Loucy (cell line): Measurements from ENCODE around the gene LSP1.

Source experiments
- H2AFZ ChIP-seq: fragments of 200-600 bp; sonication (generic); 2 replicates; pipeline ENCODE4 v1.6.0; 2016; ENCODE audit warnings: antibody characterized with exemption, mild to moderate bottlenecking, low read length, moderate library complexity
- H3F3A ChIP-seq: fragments of 200-600 bp; 2 replicates; pipeline ENCODE4 v1.6.0; 2016; ENCODE audit warnings: antibody characterized with exemption, low read depth, mild to moderate bottlenecking
- H3K27me3 ChIP-seq: fragments of 200-600 bp; sonication (generic); 2 replicates; pipeline ENCODE4 v1.6.1; 2014; ENCODE audit warnings: low read length, mild to moderate bottlenecking; ENCODE audit not compliant: insufficient read depth, poor library complexity, severe bottlenecking
- H3K36me3 ChIP-seq: fragments of 200-600 bp; sonication (generic); 2 replicates; pipeline ENCODE4 v1.6.1; 2016; ENCODE audit warnings: low read length; ENCODE audit not compliant: insufficient read depth
- H3K4me1 ChIP-seq: fragments of 200-600 bp; sonication (generic); 2 replicates; pipeline ENCODE4 v1.5.1; 2014; ENCODE audit warnings: low read length, mild to moderate bottlenecking; ENCODE audit not compliant: insufficient read depth, poor library complexity, severe bottlenecking
- H3K4me2 ChIP-seq: fragments of 200-600 bp; sonication (generic); 2 replicates; pipeline ENCODE4 v1.6.0; 2014; ENCODE audit warnings: antibody characterized with exemption, low read length, low read depth, mild to moderate bottlenecking; ENCODE audit not compliant: poor library complexity, severe bottlenecking
- H3K4me3 ChIP-seq: fragments of 200-600 bp; sonication (generic); 2 replicates; pipeline ENCODE4 v1.5.1; 2014; ENCODE audit warnings: low read length, mild to moderate bottlenecking, mixed read lengths; ENCODE audit not compliant: poor library complexity, severe bottlenecking
- H3K79me2 ChIP-seq: fragments of 200-600 bp; sonication (generic); 2 replicates; pipeline ENCODE4 v1.6.1; 2014; ENCODE audit warnings: low read length; ENCODE audit not compliant: insufficient read depth
- H3K9ac ChIP-seq: fragments of 200-600 bp; sonication (generic); 2 replicates; pipeline ENCODE4 v1.6.0; 2014; ENCODE audit warnings: mild to moderate bottlenecking, low read depth, low read length, moderate library complexity; ENCODE audit not compliant: poor library complexity, severe bottlenecking
- H3K9me2 ChIP-seq: fragments of 200-600 bp; sonication (generic); replicated peaks from 2 replicates; pipeline ENCODE4 v1.6.1; 2016; ENCODE audit warnings: low read depth, low read length, mixed read lengths
- H3K9me3 ChIP-seq: fragments of 200-600 bp; sonication (generic); 2 replicates; pipeline ENCODE4 v1.6.1; 2014; ENCODE audit warnings: mild to moderate bottlenecking, antibody characterized with exemption, low read length, low read depth; ENCODE audit not compliant: insufficient read depth
- H4K20me1 ChIP-seq: fragments of 200-600 bp; sonication (generic); 2 replicates; pipeline ENCODE4 v1.6.0; 2014; ENCODE audit warnings: antibody characterized with exemption, low read length, mild to moderate bottlenecking; ENCODE audit not compliant: insufficient read depth, poor library complexity, severe bottlenecking
- EZH2phosphoT487 ChIP-seq: fragments of 200-600 bp; IDR thresholded peaks from 2 replicates; pipeline ENCODE4 v1.6.1; 2018; ENCODE audit warnings: antibody characterized with exemption, mild to moderate bottlenecking, moderate library complexity, borderline replicate concordance
- TF ChIP-seq, protein P1 (sequence below): fragments of 200-600 bp; sonication (generic); conservative IDR thresholded peaks from 2 replicates; pipeline ENCODE4 v1.5.1; 2014; ENCODE audit warnings: mild to moderate bottlenecking, antibody characterized with exemption, low read length

LSP1 gene

DNA sequence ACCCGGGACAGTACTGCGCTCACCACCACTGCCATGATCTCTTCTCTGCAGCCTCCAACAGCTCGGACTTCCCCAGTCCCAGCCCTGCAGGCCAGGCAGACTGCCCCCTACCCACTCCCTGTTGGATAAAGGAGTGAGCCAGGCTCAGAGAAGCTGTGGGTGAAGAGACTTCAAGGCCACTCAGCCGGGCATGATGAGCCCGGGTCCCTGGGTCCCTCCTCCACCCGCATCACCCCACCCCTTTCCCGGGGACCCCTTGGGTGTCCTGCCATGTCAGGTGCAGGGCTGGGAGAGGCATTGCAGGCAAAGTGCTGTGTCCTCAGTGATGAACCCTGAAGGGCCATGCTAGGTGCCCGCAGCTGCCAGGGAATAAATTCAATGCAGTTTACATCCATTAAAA lies 14.5 kb downstream of the LSP1 start:
- TF ChIP-seq, protein P1, sequence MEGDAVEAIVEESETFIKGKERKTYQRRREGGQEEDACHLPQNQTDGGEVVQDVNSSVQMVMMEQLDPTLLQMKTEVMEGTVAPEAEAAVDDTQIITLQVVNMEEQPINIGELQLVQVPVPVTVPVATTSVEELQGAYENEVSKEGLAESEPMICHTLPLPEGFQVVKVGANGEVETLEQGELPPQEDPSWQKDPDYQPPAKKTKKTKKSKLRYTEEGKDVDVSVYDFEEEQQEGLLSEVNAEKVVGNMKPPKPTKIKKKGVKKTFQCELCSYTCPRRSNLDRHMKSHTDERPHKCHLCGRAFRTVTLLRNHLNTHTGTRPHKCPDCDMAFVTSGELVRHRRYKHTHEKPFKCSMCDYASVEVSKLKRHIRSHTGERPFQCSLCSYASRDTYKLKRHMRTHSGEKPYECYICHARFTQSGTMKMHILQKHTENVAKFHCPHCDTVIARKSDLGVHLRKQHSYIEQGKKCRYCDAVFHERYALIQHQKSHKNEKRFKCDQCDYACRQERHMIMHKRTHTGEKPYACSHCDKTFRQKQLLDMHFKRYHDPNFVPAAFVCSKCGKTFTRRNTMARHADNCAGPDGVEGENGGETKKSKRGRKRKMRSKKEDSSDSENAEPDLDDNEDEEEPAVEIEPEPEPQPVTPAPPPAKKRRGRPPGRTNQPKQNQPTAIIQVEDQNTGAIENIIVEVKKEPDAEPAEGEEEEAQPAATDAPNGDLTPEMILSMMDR, result no peak
- TF ChIP-seq EZH2phosphoT487, result no peak
- H3K79me2 ChIP-seq, result peaks cover 15% of the 10 kb centered on the region; the same call in 1 of the 2 replicates
- H4K20me1 ChIP-seq, result no peaks in the 10 kb centered on the region
- no peaks in the 10 kb centered on the region for H3F3A ChIP-seq
- no peaks in the 10 kb centered on the region for H3K9me2 ChIP-seq
- no peak overlapping the region for H3K9ac ChIP-seq
- H3K27me3 ChIP-seq, result no peaks in the 10 kb centered on the region
- no peaks in the 10 kb centered on the region for H3K4me1 ChIP-seq
- no peaks in the 10 kb centered on the region for H3K36me3 ChIP-seq
- H3K4me3 ChIP-seq, result no peak overlapping the region
- no peaks in the 10 kb centered on the region for H3K9me3 ChIP-seq
- H2AFZ ChIP-seq, result no peak overlapping the region
- H3K4me2 ChIP-seq, result no peak overlapping the region

DNA sequence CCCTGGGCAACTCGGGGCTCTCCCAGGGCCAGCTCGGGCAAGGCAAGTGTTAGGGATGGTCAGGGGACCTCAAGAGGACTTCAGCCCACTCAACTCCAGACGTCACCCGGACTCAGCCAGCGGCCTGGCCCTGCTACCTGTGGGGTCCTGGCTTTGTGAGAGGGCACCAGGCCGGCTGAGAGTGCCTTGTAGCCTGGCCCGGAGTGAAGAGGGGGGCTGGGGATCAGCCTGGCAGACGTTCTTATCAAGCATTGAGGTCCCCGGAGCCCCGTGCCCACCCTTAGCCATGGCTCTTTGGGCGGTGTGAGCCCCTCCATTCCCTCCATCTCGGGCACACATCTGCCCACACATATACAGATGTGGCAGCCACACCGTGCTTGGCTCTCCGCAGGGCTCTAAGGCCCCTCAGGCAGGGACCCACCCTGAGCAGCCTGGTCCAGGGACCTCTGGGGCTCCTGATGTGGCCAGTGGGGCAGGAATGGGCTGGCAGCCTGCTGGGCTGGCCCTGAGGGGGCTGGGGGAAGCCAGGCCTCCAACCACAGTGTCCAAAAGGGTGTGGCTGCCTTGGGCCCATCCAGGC lies 15.3 kb downstream of the LSP1 start:
- peaks cover 10% of the 10 kb centered on the region; the same call in 1 of the 2 replicates for H3K79me2 ChIP-seq
- H3F3A ChIP-seq, result no peaks in the 10 kb centered on the region
- no peak for TF ChIP-seq EZH2phosphoT487
- TF ChIP-seq, protein P1, result no peak
- no peak overlapping the region for H2AFZ ChIP-seq
- no peaks in the 10 kb centered on the region for H4K20me1 ChIP-seq
- no peaks in the 10 kb centered on the region for H3K9me2 ChIP-seq
- H3K4me3 ChIP-seq, result no peak overlapping the region
- no peak overlapping the region for H3K9ac ChIP-seq
- H3K27me3 ChIP-seq, result no peaks in the 10 kb centered on the region
- H3K4me1 ChIP-seq, result no peaks in the 10 kb centered on the region
- no peaks in the 10 kb centered on the region for H3K36me3 ChIP-seq
- H3K9me3 ChIP-seq, result no peaks in the 10 kb centered on the region
- no peak overlapping the region for H3K4me2 ChIP-seq

DNA sequence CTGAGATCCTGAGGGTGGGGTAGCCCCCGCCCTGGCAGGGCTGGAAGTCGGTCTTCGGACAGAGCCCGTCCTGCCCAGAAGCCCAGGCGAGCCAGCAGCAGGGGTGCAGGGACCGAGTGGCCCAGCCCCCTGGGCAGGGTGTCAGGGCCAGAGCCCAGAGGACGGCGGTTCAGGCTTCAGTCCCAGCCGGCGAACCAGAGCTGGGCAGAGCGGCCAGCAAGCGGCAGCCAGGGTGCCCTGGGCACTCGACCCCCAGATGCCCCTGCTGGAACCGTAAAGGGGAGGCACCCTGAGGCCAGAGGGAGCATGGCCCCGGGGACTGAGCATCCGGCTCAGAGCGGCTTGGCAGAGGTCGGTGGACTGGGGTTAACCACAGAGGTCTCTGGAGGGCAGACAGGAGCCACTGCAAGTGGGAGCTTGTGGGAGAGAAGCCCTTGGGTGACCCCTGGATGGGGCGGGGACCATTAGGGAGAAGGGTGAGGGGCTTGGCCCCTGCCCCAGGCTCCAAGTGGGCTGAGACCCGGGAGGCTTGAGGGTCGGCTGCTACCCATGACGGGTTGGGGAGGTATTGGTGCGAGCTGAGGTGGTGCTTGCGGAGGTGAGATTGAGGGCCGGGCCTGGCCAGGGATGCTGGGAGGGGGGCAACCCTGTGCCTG lies 15.9 kb downstream of the LSP1 start:
- Histone ChIP-seq H3K9ac (no peak overlapping the region), H3K36me3 (no peaks in the 10 kb centered on the region), H3K79me2 (peaks cover 6% of the 10 kb centered on the region; the same call in 1 of the 2 replicates), H3K4me1 (no peaks in the 10 kb centered on the region), H2AFZ (no peak overlapping the region), H3F3A (no peaks in the 10 kb centered on the region), H4K20me1 (no peaks in the 10 kb centered on the region), H3K9me2 (no peaks in the 10 kb centered on the region), H3K4me2 (no peak overlapping the region), H3K4me3 (no peak overlapping the region), H3K9me3 (no peaks in the 10 kb centered on the region), H3K27me3 (no peaks in the 10 kb centered on the region)
- no peak for TF ChIP-seq EZH2phosphoT487
- TF ChIP-seq, protein P1, result no peak
